DMS153 (cell line): ENCODE data around the gene TWF2.
A peak's percentile ranks its signal among the peaks of the same experiment; 100 is the strongest.

Source experiments
- DNase-seq: peaks from one replicate; lab custom pipeline; 2025; lab: John Stamatoyannopoulos, UW

The TWF2 gene

DNA sequence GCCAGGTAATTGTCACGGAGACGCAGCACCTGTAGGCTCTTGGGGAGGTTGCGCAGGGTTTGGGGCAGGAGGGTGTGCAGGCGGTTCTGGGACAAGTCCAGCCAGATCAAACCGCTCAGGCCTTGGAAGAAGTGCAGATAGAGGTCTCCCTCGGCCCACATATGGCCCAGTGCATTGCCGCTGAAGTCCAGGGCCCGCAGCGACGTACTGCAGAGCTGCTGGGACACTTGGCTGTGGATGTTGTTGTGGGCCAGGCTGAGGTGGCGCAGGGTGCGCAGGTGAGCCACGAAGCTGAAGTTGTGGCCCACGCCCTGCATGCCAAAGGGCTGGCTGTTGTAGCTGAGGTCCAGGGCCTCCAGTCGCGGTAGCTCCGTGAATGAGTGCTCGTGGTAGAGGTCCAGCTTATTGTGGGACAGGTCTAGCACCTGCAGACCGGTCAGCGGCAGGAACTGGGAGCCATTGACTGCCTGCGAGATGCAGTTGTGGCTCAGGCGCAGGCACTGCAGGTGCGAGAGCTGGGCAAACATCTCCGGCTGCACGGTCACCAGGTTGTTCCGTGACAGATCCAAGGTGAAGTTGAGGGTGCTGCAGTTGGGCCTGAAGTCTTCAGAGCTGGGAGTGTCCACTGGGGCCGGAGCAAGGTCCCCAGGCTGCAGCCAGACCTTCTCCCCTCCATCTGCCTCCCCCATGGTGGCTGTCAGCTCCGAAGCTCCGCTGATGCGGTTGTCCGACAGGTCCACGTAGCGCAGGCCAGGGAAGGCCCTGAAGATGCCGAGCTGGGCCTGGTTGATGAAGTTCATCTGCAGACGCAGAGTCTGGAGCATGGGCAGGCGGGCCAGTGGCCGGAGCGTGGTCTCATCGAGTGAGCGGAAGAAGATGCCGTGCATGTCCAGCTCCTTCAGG, 16.4 kb downstream of the TWF2 start:
- no peak for DNase-seq

DNA sequence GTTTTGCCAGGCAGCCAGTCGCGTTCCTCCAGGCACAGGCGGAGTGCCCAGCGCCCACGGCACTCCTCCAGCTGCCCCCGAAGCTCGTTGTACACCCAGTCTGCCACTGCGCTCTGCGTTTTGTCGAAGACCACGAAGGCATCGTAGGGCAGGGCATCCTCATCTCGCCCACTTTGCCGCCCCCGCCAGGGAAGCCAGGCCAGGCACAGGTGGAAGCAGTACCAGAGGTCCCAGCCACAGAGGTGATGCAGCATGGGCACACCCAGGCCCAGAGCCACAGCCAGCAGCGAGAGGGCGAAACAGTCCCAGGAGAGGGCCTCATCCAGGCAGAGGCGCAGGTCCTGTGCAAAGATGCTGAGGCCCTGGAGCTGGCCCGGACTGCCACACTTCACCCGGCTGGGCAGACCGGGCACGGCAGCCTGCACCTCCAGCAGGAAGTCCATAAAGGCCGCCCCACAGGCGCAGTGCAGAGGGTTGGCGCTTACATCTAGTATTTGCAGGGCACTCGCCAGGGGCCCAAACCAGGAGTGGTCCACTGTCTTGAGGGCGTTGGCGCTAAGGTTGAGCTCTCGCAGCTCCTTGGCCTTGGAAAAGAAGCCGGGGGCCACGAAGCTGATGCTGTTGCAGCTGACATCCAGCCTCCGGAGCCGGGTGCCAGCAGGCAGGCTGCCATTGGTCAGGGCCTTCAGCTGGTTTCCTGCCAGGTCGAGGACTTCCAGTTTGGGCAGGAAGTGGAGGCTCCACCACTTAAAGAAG, 17.2 kb downstream of the TWF2 start:
- no peak for DNase-seq

DNA sequence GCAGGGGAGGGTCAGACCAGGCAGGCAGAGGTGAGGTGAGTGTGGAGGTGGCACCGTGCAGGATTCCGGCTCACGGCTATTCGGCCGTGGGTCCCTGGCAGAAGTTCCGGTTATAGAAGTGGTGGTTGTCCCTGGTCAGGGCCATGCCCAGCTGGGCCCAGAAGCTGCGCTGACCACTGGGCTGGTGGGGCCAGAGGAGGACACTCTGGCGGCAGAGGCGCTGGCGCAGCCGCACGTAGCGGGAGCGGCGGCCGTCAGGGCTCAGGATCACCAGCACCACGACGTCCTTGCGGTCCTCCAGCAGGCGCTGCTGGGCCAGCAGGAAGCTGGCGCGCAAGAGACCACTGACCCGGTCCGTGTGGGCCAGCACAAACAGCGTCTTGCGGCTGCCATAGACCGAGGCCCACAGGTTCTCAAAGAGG, 17.8 kb downstream of the TWF2 start:
- DNase-seq: no peak

DNA sequence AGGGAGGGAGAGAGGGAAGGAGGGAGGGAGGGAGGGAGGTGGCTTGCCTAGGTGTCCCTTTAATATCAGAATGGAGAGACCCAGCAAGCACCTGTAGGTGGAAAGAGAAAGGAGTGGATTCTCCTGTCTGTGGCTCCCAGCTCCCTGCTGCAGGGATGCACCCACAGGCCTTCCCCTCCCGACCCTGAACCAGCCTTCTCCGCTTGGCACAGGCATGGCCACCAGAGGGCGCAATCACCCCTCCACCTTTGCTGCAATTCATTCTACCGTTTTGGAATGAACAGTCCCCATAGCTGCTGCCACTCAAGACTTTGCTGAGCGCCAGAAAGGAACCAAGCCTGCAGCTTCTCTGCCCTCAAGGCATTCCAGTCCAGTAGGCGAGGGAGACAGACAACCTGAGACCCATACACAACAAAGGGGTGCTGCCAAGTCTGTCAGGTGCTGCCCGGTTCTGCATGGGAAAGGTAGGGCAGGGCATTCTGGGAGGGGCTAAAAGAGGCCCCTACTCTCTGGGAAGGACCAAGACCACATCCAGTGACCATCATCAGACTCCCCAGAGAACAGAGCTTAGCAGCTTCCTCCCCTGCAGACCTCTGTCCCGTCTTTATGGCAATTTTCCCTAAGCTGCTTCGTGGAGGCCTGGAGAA, 18.5 kb downstream of the TWF2 start:
- no peak for DNase-seq

DNA sequence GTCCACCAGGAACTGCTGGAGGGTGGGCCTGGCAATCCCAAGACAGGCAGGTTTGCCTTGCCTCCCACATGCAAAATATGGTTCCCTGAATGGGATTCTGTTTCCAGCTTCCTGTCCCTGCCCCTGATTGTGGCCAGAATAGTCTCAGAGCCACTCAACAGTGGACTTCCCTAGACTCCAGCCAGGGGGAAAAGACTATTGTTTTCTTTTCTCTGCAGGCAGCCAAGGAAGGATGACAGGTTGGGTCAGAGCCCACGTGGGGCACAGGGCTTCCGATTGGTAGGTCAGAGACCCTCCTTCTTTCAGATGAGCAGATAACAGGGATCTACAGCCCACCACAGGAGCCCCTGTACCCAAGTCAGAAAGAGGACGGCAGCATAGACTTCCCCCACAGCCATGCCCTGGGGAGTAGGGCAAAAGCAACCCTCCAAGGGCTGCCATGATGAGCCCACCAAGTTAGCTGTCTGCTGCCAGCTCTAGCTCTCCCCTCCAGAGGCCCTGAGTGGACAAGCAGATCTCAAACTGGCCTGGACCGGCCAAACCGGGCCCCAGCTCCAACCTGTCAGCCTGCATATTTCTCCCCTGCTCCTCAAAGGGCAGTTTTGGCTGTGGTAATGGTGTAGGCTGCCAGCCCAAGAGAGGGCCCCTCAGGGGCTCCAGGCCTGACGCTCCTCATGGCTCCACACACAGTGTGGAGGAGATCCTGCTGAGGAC, 19.9 kb downstream of the TWF2 start:
- DNase-seq: no peak

DNA sequence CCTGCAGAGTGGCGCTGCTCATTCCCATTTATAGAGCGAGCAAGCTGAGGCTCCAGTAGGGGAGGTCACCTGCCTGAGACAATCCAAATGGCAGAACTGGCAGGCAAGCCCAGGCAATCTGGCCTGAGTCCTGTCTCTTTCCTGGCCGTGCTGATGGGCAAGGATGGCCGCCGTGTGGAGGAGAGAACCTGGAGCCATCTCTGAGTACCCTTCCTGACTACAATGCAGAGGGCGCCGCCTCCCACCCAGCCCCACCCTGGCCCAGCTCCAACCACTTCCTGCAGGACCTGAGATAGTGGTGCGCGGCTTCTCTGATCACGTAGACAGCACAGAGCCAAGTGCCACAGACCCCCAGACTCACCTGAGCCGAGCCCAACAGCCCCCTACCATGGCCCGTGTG, 20.5 kb downstream of the TWF2 start:
- no peak for DNase-seq

DNA sequence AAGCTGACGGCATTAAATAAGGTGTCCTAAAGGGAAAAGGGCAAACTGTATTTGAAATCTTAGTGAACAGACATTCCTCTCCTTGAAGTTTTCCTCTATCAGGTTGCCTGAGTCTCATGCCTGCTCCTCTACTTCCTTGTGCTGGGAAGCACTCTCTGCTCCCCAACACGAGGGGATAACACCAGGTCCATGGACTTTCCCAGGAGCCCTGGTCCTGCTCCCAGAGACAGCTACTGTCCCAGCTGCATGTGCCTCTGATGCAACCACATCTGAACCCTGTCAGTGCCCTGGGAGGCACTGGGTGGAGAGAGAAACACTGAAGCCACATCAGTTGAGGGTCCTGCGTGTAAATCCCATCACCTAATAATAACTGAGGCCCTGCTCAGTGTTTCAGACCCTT, 20.9 kb downstream of the TWF2 start:
- no peak for DNase-seq

DNA sequence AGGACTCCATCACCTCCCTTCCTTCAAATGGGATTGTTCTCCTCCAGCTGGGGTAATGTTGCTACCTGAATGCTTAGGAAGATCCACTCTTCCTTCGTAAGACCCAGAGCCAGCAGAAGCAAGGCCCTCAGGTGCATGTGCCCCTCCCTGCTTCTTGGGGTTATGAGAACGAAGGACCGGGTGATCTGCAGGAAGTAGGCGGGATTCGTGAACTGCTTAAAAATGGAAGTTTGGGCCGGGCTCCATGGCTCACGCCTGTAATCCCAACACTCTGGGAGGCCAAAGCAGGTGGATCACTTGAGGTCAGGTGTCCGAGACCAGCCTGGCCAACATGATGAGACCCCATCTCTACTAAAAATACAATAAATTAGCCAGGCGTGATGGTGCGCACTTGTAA, 21.6 kb downstream of the TWF2 start:
- no peak for DNase-seq

DNA sequence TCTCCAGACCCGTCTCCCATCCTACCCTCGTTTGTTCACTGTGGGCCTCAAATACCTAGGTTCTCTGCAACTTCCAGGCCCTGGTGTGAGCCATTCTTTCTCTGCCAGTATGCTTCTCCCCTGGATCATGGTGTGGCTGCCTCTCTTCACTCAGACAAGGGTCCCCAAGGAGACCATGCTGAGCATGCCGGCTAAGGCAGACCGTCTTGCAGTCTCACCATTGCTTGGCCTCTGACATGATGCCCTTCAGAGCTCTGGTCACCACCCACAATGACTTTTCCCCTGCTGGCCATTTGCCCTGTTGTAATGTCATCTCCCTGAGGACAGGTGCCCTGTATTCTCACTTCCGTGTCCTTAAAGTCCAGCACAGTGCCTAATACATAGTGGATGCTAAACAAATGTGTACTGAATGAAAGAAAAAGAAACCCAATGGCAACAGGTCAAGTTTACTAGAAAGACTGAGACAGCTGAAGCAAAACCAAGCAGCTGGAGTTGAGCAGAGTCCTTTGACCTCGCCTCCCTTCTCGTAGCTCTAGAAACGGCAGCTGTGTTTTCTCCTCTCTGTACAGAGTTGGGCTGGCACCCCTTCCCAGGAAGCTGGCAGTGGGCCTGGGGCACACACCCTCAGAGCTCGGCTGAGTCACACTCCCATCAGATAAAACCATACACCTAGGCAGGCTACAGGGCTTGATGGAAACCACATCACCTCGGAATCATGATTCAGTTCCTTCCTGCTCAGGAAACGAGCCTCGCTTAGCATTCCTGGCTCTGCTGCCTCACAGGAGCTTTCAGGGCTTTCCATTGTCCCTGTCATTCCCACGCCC, 22.2 kb downstream of the TWF2 start:
- peak; percentile 48 for DNase-seq

DNA sequence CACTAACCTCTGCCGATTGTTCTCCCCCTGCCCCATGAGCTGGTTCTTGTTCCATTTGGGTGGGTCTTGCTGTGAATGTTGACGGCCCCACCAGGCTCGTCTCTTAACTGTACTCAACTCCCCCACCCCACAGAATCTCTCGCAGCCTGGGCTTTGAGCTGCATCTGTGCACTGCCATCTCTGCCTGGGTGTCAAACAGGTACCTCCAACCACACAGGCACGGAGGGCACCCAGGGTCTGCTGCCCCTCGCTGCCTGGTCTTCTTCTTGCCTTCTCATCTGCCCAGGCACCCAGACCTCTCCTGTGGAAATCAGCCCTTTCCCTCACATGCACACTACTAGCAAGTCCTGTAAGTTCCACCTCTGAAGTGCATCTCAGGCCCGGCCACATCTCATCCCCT, 23.6 kb downstream of the TWF2 start:
- no peak for DNase-seq

DNA sequence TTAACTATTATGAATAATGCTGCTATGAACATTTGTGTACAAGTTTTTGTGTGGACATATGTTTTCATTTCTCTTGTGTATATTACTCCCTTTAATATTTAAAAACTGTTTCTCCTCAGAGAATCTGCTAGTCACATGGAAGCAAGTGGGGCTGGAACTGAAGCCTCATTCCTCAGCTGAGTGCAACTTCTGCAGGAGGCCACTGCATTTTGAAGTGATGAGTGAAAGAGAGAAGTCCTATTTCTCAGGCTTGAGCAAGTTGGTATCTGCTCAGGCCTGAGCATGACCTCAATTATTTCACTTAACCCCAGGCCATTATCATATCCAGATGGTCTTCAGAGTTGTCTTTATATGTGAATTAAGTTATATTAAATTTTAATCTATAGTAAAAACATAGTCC, 25.1 kb downstream of the TWF2 start:
- DNase-seq: no peak

DNA sequence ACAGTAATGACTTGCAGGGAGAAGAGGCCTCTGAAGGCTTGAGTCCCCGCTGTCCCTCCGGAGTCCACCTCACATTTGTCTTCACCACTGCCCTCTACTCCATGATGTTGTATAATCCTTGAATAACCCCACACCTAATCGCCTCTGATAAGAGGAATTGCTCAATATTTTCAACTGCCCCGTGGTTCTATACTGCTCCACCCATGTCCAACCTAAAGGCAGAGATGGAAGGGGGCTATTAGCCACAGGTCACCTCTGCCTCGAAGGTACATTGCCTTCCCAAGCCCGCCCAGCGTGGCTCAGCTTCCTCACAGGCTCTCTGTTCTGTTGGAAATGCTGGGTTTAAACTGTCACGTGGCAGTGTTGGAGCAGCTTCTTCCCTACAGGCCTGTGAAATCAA, 26.0 kb downstream of the TWF2 start:
- no peak for DNase-seq

DNA sequence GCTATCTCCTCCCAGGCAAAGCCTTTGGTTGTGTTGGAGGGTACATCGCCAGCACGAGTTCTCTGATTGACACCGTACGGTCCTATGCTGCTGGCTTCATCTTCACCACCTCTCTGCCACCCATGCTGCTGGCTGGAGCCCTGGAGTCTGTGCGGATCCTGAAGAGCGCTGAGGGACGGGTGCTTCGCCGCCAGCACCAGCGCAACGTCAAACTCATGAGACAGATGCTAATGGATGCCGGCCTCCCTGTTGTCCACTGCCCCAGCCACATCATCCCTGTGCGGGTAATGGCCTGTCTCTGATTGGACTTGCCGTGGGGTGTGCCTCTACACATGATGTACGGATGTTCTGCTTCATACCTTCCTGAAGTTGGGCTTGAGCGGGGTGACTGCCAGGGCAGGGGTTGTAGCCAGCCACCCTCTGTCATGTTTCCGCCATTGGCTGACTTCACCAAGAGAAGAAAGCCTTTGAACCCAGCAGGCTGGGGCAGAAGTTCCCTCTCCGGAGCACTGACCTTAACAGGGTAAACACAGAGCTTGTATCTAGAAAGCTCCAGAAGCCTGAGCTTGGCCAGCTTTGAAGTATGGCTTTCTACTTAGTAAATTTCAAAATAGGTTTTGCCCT, 27.6 kb downstream of the TWF2 start:
- no peak for DNase-seq

DNA sequence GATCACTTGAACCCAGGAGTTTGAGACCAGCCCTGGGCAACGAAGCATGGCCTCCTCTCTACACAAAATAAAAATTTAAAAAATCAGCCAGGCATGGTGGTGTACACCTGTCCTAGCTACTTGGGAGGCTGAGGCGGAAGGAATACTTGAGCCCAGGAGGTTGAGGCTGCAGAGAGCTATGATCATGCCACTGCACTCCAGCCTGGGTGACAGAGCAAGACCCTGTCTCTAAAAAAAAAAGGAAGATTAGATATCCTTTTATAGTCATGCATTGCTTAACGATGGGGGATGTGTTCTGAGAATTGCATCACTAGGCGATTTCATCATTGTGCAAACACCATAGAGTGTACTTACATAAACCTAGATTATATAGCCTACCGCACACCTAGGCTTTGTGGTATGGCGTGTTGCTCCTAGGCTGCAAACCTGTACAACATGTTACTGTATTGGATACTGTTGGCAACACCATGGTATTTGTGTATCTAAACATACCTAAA, 28.4 kb downstream of the TWF2 start:
- no peak for DNase-seq

DNA sequence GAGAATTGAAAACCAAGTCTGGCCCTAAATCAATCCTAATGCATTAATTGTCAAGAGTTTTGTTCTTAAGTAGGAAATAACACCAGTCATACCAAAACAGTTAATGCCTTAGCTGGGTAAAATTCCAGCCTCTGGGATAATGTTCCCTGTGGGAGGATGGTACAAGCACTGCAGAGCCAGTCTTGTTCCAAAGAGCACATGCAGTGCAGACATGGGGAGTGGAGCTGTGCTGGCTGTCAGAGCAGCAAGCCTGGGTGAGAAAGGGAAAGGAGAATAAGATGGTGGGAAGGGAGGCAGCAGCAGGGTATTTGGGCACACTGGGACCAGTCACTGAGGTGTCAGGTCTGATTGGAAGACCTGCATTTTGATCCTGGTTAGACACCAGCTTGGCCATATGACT, 28.9 kb downstream of the TWF2 start:
- DNase-seq: no peak

DNA sequence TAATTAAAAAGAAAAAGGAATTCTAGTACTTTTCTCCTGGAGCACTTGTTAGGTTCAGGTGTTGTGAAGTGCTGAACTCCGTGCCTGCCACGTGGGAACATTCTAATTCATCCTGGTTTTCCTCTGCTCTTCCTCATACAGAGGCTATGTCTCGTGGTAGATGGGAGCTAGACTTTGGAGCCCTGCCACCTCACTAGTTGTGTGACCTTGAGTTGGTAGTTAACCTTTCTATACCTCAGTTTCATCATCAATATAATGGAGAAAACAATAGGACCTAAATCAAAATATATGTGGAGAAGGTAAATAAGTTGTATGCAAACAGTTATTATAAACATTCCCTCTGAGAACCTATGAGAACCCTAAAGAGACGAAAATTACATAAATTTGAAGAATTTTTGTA, 30.4 kb downstream of the TWF2 start:
- no peak for DNase-seq

DNA sequence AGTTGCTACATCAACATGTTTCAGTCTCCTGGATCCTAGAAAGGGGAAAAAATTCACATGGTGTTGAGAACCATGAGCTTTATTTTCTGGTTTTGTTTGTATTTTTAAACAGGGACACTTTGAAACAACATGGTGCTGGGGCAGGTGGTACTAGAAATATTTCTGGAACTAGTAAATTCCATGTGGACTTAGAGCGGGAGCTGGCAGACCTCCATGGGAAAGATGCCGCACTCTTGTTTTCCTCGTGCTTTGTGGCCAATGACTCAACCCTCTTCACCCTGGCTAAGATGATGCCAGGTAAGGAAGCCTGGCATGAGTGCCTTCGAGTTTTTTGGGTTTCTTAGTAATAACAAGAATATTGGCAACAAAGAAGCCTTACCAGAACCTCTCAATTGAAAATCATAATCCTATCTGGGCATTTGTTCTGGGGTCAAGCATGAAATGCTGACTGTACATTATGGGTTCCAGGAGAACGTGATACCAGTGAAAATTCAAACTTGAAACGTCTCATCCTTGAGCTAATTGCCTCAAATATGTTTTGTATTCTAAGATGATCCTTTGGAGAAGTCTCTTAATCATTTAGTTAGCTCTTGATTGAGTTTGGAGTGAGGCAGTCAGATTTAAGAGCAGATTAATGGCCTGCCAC, 33.1 kb downstream of the TWF2 start:
- DNase-seq: no peak

DNA sequence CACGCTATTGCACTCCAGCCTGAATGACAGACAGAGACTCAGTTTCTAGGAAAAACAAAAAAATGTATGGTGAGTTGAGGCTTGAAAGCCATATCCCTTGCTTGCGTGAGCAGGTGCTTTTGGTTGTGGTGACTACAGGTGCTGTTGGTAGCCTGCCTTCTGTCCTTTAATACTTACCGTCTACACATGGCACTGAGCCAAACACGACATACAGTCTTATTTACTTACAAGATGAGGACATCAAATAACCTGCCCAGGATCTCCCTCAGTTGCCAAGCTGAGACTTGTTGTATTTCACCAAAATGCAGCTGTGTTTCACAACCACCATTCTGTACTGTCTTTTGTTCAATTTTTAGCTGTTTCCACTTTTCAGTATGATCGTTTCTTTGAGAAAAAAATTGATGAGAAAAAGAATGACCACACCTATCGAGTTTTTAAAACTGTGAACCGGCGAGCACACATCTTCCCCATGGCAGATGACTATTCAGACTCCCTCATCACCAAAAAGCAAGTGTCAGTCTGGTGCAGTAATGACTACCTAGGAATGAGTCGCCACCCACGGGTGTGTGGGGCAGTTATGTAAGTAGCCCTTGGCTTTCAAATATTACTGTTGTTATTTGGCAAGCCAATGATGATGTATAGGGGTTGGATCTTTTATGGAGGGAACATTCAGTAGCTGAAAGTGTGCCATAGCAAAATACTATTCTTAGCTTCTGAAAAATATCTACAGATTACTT, 34.5 kb downstream of the TWF2 start:
- peak; percentile 83 for DNase-seq

DNA sequence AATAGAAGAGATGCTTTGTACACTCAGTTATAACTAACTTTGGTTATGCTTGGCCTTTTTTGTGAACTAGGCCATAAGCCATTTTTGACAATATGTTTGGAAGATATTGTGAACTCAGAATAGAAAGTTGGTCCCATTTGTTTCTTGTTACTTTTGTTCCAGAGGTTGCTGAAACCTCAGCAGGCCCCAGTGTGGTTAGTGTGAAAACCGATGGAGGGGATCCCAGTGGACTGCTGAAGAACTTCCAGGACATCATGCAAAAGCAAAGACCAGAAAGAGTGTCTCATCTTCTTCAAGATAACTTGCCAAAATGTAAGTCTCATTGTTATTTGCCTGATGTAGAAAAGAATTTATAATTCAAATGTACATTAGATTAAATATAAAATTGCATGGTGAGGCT, 35.3 kb downstream of the TWF2 start:
- DNase-seq: no peak
